Astrocyte of the spinal cord (primary cell): ENCODE measurements around the gene CD164L2.
"Not testable (repeated sequence)": the region's sequence is repeated elsewhere in the genome, so short reads cannot be mapped to it uniquely, and the experiment has no call there.

Experiments
- DNase-seq: peaks from one replicate; pipeline ENCODE4 v3.0.0; 2011; ENCODE audit warnings: low read depth, low spot score
- H3K4me3 ChIP-seq: 2 replicates; pipeline ENCODE4 v1.5.1; 2011; ENCODE audit warnings: low read depth, mild to moderate bottlenecking, low read length, moderate library complexity
- in situ Hi-C: cut with HindIII; loops from 2 replicates; pipeline ENCODE4 v1.10.0; 2017; ENCODE audit warnings: low sequenced_read_pairs
- TF ChIP-seq, protein P1 (sequence below): IDR thresholded peaks from 2 replicates; pipeline ENCODE4 v1.5.1; 2012; ENCODE audit warnings: low read depth, mild to moderate bottlenecking, low read length, inconsistent platforms

Gene CD164L2

DNA sequence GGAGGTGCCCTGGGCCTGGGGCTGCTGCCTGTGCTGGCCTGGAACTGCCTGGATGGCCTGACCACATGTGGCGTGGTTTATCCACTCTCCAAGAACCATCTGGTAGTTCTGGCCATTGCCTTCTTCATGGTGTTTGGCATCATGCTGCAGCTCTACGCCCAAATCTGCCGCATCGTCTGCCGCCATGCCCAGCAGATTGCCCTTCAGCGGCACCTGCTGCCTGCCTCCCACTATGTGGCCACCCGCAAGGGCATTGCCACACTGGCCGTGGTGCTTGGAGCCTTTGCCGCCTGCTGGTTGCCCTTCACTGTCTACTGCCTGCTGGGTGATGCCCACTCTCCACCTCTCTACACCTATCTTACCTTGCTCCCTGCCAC lies 11.1 kb upstream of the CD164L2 start:
- in situ Hi-C loops = no loop called here
- no peak overlapping the region for H3K4me3 ChIP-seq
- TF ChIP-seq, protein P1, sequence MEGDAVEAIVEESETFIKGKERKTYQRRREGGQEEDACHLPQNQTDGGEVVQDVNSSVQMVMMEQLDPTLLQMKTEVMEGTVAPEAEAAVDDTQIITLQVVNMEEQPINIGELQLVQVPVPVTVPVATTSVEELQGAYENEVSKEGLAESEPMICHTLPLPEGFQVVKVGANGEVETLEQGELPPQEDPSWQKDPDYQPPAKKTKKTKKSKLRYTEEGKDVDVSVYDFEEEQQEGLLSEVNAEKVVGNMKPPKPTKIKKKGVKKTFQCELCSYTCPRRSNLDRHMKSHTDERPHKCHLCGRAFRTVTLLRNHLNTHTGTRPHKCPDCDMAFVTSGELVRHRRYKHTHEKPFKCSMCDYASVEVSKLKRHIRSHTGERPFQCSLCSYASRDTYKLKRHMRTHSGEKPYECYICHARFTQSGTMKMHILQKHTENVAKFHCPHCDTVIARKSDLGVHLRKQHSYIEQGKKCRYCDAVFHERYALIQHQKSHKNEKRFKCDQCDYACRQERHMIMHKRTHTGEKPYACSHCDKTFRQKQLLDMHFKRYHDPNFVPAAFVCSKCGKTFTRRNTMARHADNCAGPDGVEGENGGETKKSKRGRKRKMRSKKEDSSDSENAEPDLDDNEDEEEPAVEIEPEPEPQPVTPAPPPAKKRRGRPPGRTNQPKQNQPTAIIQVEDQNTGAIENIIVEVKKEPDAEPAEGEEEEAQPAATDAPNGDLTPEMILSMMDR = no peak
- DNase-seq = no peak

DNA sequence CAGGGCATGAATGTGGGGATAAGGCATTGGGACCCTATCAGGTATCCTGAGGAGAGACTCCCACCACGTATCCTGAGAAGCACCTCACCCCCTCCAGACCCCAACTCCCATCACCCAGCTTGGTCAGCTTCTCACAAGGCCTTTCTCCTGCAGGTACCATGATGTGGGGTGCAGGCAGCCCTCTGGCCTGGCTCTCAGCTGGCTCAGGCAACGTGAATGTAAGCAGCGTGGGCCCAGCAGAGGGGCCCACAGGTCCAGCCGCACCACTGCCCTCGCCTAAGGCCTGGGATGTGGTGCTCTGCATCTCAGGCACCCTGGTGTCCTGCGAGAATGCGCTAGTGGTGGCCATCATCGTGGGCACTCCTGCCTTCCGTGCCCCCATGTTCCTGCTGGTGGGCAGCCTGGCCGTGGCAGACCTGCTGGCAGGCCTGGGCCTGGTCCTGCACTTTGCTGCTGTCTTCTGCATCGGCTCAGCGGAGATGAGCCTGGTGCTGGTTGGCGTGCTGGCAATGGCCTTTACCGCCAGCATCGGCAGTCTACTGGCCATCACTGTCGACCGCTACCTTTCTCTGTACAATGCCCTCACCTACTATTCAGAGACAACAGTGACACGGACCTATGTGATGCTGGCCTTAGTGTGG lies 10.6 kb upstream of the CD164L2 start:
- in situ Hi-C loops = no loop called here
- DNase-seq = no peak
- TF ChIP-seq, protein P1 = no peak
- no peak overlapping the region for H3K4me3 ChIP-seq

- TF ChIP-seq, protein P1 = peak; percentile 41
- DNase-seq = no peak
- in situ Hi-C loops = no loop called here
- H3K4me3 ChIP-seq = peak overlapping the region; percentile 69
Measured at GRCh38 chr1:27392778-27393635, 9.9 kb upstream of the CD164L2 start.

DNA sequence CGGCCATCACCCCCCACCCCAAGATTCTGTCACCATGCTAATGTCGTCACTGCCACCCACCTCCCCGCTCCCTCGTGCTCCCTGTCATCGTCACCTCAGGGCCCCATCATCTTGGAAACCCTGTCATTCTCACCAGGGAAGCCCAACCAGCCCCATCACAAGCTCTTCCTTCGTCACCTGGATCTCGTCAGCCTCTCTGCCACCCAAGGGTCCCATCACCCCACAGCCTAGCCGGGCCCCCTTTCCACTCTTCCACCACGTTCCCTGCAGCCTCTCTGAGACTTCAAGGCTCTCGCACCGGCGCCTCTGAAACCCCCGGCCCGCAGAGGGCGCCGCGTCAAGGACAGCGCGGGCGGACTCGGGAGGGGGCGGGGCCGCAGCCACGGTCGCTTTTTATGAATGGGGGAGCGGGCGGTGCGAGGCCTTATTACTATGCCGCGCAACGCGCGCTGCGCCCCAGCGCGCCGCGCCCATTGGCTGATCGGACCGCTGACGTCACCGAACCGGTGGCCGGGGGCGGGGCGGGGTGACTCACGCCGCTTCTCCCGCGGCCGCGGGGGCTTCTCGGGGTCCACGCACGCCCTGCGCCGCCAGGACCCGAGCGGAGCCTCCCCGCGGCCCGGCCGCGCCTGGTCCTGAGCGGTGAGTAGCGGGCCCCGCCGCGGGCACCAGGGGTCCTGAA lies 9.1 kb upstream of the CD164L2 start, which contains the start of gene GPR3:
GPR3 (plus strand) TSS at position 527 of the 682 bp plus-strand sequence. CDS start 1,177 bp downstream, outside the sequence.
- TF ChIP-seq, protein P1 = peak; percentile 68
- peak; percentile 92 for DNase-seq
- in situ Hi-C loops = no loop called here
- peak within 1 kb of the TSS; percentile 69 for H3K4me3 ChIP-seq

DNA sequence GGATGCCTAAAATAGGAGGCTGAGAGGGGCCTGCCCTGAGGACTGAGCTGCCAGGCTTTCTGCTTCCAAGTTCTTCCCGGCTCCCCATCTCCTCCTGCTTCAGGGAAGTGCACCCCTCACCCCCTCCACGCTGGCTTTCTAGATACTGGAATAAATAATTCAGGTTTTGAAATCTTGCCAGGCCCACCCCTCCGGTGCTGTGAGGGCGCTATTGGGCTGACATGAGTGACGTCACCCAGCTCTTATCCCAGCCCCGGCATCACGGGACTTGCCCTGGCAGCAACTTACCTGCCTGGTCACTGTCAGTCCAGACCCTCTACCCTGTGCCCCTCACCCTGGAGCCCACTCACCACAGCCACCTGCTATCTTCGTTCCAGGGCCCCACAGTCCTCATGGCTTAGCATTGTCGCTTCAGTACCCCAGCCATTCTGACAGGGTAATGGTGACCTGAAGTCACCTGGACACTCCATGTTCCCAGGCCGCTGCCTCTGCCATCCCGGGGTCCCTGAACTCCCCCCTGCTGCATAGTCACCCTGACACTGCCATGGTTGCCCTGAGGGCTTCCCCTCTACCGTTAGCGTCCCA lies 8.5 kb upstream of the CD164L2 start:
- H3K4me3 ChIP-seq = peak overlapping the region; percentile 26
- in situ Hi-C loops = no loop called here
- TF ChIP-seq, protein P1 = no peak
- DNase-seq = no peak

GRCh38 chr1:27388337-27389005 lies 5.3 kb upstream of the CD164L2 start:
- no peak for DNase-seq
- H3K4me3 ChIP-seq = no peak overlapping the region
- in situ Hi-C loops = no loop called here
- TF ChIP-seq, protein P1 = peak; percentile 95

GRCh38 chr1:27384797-27385196 lies 1.7 kb upstream of the CD164L2 start:
- H3K4me3 ChIP-seq, DNase-seq, in situ Hi-C loops: not testable (repeated sequence)
